HG02938 (cell line): ENCODE data around the gene NFIA.

Experiments used
- ATAC-seq: cut with Tn5 transposase; IDR thresholded peaks from one replicate; pipeline ENCODE4 v1.9.1; 2021; ENCODE audit warnings: mild to moderate bottlenecking, moderate library complexity; ENCODE audit not compliant: unreplicated experiment

NFIA gene

DNA sequence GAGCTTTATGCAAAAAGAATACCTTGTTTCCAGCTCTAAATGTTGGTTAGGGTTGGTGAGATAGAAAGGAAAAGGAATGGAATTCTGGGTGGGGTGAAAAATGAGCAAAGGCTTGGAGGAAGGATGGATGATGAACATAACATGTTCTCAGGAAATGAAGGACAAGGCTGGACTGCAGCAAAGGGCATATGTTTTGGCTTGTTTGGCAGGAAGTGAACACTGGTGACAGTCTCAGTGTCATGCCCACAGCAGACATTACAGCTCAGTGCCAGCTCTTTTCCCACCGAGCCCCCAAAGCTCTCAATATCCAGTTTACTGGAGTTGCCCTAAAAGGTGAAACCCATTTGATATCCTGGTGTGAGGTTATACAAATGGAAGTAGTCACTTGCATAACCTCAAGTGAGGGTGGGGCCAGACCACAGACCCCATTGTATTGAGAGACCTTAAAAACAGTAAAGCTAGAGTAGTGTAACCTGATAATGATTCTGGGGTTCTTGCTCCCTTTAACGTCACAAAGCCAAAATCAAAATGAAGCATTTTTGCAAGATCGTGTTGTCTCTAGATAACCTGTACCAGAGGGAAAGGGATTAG, 270.6 kb downstream of the NFIA start:
- ATAC-seq: no peak

DNA sequence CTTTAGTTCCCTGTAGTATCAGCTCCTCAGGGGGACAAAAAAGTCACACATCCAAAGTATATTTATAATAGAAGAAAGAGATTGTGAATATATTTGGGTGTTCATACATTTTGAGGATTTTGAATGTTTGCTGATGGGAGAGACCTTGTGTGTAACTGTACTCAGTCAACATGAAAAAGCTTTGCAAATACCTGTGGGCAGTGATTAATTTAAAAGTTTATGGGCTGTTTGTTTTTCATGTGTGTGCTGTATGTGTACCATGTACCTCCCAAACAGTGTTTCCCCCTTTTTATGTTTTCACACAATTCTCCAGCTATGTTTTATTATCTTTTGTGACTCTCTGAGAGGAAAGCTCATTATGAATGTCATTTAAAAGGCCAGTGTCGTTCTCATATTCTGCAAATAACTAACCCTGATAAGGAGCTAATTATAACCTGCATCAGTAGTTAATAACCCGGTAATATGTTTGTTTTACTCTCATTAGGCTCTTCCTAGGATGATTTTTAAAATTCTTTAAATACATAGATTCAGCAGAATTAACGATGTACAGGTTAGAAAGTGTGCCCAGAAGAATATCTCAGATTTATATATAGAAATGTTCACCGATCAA, 271.5 kb downstream of the NFIA start:
- no peak for ATAC-seq

DNA sequence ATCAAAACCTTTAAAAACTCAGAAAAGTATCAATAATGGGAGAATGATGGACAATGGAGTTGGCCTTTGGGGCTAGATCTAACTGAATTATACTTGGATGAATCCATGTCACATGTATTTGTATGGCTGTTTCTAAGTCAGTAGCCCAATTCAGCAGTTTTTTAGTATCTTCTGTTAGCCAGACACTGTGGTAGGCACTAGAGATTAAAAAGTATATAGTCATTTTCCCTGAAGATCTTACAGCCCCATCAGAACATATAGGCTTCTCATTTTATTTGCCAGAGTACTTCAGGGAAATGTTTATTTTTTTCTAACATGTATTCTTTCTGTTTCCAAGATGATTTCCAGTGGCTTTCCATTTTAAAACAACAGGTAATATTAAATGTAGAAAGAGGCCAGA, 273.7 kb downstream of the NFIA start:
- ATAC-seq: no peak

DNA sequence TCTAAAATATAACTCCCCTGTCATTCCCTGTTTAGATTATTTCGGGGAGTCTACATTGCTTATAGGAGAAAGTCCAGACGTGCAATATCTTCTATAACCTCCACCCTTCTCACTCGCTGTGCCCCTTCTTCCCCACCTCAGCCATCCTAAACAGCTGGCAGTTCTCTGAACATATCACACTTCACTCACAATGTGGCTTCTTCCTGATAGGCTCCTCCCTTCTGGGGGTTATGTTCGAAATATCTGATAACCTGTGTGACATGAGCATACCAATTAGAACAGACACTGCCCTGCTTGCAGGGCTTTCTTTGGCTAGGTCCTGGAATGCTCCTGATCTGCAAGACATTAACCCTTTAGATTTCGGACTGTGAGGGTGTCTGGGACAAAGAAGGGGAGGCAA, 274.6 kb downstream of the NFIA start:
- ATAC-seq: no peak

DNA sequence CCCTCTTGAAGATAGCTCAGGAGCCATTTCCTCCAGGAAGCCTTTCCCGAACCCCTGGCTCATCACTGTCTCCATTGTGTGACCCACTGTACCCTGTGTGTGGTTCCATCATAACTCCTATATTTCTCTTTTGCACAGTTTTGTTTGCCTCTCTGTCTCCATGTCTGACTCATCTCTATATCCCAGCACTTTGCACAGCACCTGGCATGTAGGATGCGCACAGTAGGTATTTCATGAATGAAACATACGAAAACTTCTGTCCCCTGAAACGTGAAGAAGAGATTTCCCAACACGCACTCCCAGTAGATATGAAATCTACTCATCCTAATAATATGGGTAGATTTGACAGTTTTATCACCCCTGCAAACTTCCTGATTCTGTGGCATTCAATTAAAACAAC, 275.2 kb downstream of the NFIA start:
- ATAC-seq: no peak

DNA sequence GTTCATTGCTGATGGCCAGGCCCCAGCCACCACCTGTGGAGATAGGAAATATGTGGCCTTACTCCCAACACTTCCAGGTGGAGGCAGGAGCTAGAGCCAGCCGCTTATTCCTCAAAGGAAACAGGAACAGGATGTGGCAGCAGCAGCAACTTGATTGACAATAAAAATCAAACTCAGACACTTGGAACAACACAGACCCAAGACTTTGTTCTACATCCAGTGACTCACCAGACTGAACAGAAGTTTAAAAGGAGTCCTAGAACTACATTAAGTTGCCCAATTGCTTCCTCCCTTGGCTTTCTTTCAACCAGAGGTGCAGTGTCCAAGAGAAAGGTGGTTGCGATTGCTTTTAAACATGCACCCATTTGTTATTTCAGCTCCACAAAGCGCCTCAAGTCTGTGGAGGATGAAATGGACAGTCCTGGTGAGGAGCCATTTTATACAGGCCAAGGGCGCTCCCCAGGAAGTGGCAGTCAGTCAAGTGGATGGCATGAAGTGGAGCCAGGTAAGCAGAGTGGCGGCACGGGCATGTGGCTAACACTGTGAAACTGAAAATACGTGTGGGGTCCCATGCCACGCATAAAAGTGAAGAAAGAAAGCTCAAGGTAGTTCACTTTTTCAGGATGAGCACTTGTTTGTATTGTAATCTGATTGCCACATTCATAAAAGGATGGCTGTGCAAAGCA, 276.6 kb downstream of the NFIA start:
- no peak for ATAC-seq

DNA sequence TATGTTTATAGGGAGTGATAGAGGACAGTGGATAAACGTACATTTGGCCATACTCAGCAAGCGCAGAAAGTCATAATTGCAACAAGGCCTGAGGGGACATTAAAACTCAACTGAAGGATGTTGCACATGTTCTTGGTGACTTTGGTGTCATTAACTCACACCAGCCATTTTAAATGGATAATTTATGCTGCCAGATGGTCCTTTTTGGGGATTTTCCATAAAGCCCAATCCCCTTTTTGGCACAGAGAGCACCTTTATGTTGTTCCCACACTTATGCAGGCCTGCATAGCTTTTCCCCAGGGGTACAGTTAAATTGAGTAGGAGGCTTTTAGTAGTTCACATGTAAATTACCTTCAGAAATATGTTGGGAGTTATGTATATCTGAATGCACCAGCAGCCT, 279.6 kb downstream of the NFIA start:
- no peak for ATAC-seq

DNA sequence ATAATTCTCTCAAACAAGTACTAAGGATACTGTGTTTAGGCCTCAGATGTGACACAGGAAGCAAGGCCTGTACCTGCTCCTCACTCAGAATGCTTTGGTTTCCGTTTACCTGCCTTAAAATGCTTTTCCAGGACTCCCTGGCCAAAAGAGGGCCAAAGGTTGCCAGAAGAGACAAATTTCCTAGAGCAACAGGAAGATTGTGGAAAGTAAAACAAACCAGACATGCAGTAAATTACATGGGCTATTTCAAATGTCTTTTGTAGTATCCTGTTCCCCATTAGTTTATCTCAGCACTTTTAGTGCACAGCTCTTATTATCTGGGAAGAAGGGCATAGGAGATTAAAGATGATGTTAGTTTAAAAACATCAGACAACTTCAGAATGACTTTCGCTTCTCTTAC, 280.0 kb downstream of the NFIA start:
- ATAC-seq: no peak

- ATAC-seq: no peak
Measured at GRCh38 chr1:61368366-61368765, 286.0 kb downstream of the NFIA start.

- no peak for ATAC-seq
Measured at GRCh38 chr1:61368876-61369275, 286.5 kb downstream of the NFIA start.

DNA sequence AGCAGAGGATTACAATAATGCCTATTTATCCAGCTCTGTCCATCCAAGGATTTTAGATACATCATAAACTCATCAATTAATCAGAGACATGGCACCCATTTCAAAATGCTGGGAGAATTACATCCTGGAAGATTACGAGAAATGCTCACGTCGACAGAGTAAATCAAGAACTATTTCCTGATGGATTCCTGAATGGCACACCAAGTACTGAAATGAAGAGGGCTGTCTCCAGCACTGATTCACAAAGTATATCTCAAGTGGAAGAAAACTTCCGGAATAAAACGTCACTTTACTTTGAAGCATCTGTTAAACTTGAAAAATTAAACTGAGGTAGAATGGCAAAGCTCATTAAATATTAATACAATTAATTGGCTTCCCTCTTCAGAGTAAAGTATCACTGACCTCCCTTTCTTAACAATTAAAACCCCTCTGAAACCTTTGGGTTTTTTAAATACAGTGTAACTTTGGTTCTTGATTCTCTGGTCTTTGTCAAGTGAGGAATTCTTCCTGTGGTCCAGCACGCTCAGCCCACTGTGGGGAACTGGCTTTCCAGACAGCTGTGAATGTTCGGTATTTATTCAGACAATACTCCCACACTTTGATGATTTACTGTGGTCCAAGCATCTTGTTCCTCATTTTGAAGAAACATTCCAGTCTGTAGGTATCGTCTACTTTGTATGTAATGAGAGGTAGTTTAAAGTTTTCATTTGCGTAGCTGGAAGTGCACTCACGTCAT, 288.0 kb downstream of the NFIA start:
- ATAC-seq: no peak

- no peak for ATAC-seq
Measured at GRCh38 chr1:61370913-61371279, 288.5 kb downstream of the NFIA start.

DNA sequence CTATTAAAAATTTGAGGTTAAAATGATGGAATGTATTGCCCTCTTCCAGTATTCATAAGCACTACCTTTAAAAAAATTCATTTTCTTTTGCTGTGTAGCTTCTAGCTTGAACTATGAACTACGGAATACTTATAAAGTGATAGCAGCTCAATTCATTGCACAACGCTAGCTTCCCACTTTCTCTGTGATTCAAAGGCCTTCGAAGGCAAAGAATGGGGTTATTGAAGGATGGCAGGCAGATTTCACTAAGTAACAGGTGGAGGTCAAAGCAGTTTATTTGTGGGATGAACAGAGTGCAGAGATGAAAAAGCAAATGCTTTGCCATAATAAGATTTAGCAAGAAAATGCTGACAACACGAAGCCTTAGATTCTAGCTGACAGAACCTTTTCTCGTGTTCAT, 290.6 kb downstream of the NFIA start:
- ATAC-seq: no peak

- ATAC-seq: no peak
Measured at GRCh38 chr1:61374156-61374555, 291.8 kb downstream of the NFIA start.

DNA sequence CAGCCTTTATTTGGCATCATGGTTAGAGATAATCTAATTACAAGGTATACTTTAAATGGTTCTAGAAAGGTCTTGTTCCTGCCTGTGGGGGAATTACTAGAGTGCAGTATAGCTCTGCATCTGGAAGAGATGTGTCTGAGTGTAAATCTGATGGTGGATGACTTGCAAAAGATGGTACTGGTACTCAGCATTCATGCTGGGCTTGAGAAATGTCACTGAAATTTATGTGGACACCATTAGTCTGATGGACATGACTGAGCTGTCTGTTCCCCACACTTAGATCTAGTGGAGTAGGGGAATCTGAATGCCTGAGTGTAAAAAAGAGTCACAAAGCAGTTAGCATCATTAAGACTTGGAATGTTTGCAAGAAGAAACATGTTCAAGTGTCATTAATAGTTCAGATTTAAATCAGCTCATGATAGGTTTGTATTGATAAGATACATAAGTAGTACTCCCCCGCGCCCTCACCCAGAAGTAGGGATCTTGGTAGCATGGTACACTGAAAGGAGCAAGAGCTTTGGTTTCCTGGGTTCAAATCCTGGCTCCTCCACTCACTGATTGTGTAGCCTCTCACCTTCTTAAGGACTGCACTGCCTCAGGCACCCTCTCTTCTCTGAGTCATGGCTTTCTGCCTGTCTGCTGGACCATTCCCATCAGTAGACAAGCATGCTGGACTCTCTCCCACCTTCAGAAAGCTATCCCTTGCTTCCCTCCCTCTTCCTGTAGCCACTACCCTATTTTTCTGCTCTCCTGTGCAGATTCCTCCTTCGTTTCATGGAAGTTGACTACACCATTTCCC, 292.9 kb downstream of the NFIA start:
- ATAC-seq: no peak

DNA sequence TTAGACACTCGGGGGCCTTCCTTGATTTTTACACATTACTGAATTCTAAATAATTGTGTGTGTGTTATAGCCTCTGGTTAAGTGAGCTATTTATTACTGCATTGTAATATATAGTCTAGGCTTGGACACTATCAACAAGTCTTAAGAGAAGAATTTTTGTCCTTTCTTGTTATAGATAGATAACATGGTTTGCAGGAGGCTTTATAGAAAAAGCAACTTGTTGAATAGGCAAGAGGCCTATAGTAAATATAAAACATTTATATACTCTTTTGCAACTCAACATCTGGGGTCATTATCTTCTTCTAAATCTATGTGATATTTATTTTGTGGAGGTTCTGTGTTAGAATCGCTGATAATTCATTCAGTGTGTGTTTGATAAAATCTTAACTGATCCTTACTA, 293.8 kb downstream of the NFIA start:
- ATAC-seq: no peak

GRCh38 chr1:61377242-61377958, 295.0 kb downstream of the NFIA start:
- ATAC-seq: no peak

DNA sequence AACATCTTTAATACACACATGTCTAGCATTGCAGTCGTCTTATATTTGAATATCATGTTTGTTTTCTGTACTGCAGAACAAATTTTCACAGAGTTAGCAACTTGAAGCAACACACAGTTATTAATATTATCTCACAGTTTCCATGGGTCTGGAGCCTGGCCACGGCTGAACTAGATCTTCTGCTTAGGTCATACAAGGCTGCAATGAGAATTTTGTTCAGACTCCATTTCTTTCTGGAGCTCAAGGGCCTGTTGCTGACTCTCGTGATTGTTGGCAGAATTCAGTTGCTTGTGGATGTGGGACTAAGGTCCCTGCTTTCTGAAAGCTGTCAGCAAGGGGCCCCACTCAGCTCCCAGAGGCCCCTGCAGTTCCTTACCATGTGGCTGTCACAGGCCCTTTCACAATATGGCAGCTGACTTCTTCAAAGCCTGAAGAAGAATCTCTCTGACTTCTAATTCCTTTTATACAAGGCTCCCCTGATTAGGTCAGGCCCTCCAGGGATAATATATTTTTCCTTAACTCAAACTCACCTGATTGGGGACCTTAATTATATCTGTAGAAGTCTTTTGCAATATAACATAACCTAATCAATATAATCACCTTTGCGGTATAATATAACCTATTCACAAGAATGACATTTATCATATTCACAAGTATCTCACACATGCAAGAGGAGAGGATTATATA, 296.3 kb downstream of the NFIA start:
- no peak for ATAC-seq

GRCh38 chr1:61379693-61380092, 297.3 kb downstream of the NFIA start:
- no peak for ATAC-seq

GRCh38 chr1:61380561-61380960, 298.2 kb downstream of the NFIA start:
- no peak for ATAC-seq
